Prostate gland (tissue), 2 donors: ENCODE measurements around the gene ITPR1.

Experiments used
- CTCF ChIP-seq, 4 experiments: fragments of 200-600 bp in 2 of 4; fragments of 450-650 bp in 2 of 4; sonication (generic) in 2 of 4; IDR thresholded peaks; 1 replicate in 3 of 4; 2 replicates in 1 of 4; pipeline ENCODE4 v1.5.1; 2016 to 2019; ENCODE audit warnings: antibody characterized with exemption in 4 of 4, mild to moderate bottlenecking in 2 of 4, moderate library complexity in 2 of 4
- POLR2A ChIP-seq: fragments of 450-650 bp; IDR thresholded peaks from one replicate; pipeline ENCODE4 v1.6.1; 2016; ENCODE audit warnings: antibody characterized with exemption, mild to moderate bottlenecking
- POLR2AphosphoS5 ChIP-seq: sonication (generic); formaldehyde crosslinking; IDR thresholded peaks from one replicate; pipeline ENCODE4 v1.6.1; 2017; ENCODE audit warnings: antibody characterized with exemption

- TF ChIP-seq CTCF (IDR thresholded peaks at IDR 0.05) (no peak), POLR2AphosphoS5 (no peak), POLR2A (no peak)
Observed at GRCh38 chr3:4704552-4704951, 211.4 kb downstream of the ITPR1 start.
